Panc1 (cell line): ENCODE results near the gene THADA. TPM values are rescaled to one million over a fixed set of nuclear protein-coding genes. Genes with fewer than 3 reads are reported as not detected.

Experiments used
- ATAC-seq: fragments of 200-7000 bp; cut with Tn5 transposase; 2 replicates; pipeline ENCODE4 v1.9.1; 2020; ENCODE audit warnings: mild to moderate bottlenecking, moderate library complexity
- BruUV-seq: library from RNA; stranded (reverse); fragments of 400-500 nt; replicated peaks from 2 replicates; lab custom pipeline; 2021; lab: Mats Ljungman, UMichigan
- CTCF ChIA-PET: fragments of 300-600 bp; sonication (Branson Sonifier 250); formaldehyde crosslinking; loops from one replicate; lab custom pipeline; 2022; ENCODE audit warnings: antibody characterized with exemption; lab: Charles Lee
- POLR2A ChIA-PET: fragments of 300-600 bp; sonication (Branson Sonifier 250); formaldehyde crosslinking; loops from one replicate; lab custom pipeline; 2022; ENCODE audit warnings: antibody characterized with exemption; lab: Charles Lee
- DNase-seq: peaks from one replicate; pipeline ENCODE4 v3.0.0-alpha.2; 2010; ENCODE audit warnings: low read depth, low spot score
- H3K27ac ChIP-seq: 2 replicates; pipeline ENCODE4 v1.5.1; 2011; ENCODE audit warnings: mild to moderate bottlenecking, low read length, inconsistent platforms
- H3K27me3 ChIP-seq: fragments of 200-500 bp; sonication (Bioruptor generic); 2 replicates; pipeline ENCODE4 v1.6.0; 2014; ENCODE audit warnings: low read length, inconsistent platforms; ENCODE audit not compliant: control insufficient read depth, insufficient read depth
- H3K36me3 ChIP-seq: fragments of 200-500 bp; sonication (Bioruptor generic); 2 replicates; pipeline ENCODE4 v1.5.1; 2014; ENCODE audit warnings: inconsistent platforms, mild to moderate bottlenecking, low read length, moderate library complexity; ENCODE audit not compliant: control insufficient read depth, insufficient read depth
- H3K4me1 ChIP-seq: 2 replicates; pipeline ENCODE4 v1.5.1; 2011; ENCODE audit warnings: inconsistent platforms, mild to moderate bottlenecking, low read length, moderate library complexity; ENCODE audit not compliant: control insufficient read depth, insufficient read depth
- H3K4me3 ChIP-seq, 2 experiments: 2 replicates each; pipeline ENCODE4 v1.5.1; 2011 to 2012; ENCODE audit warnings: low read depth in 2 of 2, low read length in 2 of 2, mild to moderate bottlenecking in 2 of 2, inconsistent platforms in 1 of 2, moderate library complexity in 1 of 2
- H3K9me3 ChIP-seq: fragments of 200-500 bp; sonication (Bioruptor generic); 2 replicates; pipeline ENCODE4 v1.5.1; 2014; ENCODE audit warnings: low read depth, mild to moderate bottlenecking, inconsistent platforms, low read length, moderate library complexity; ENCODE audit not compliant: control insufficient read depth, insufficient read depth
- CTCF ChIP-seq: fragments of 450-650 bp; IDR thresholded peaks from 2 replicates; pipeline ENCODE4 v1.5.1; 2017; ENCODE audit warnings: mild to moderate bottlenecking
- POLR2AphosphoS5 ChIP-seq: IDR thresholded peaks from 2 replicates; pipeline ENCODE4 v1.6.1; 2012; ENCODE audit warnings: mild to moderate bottlenecking, low read depth, low read length, moderate library complexity
- REST ChIP-seq, 2 experiments: IDR thresholded peaks; 2 replicates each; pipeline ENCODE4 v1.6.1; 2011 to 2012; ENCODE audit warnings: low read depth in 2 of 2, control low read depth in 1 of 2, low read length in 1 of 2, mild to moderate bottlenecking in 1 of 2, moderate library complexity in 1 of 2; ENCODE audit not compliant: insufficient read depth in 1 of 2
- SIN3A ChIP-seq: IDR thresholded peaks from 2 replicates; pipeline ENCODE4 v1.6.1; 2012; ENCODE audit warnings: low read depth, mild to moderate bottlenecking, low read length, moderate library complexity, borderline replicate concordance; ENCODE audit not compliant: insufficient read depth
- TCF7L2 ChIP-seq: IDR thresholded peaks from 2 replicates; pipeline ENCODE4 v1.6.1; 2011; ENCODE audit warnings: mild to moderate bottlenecking, low read depth, low read length, inconsistent platforms
- in situ Hi-C: cut with HindIII; loops from 2 replicates; pipeline ENCODE4 v1.10.0; 2016; ENCODE audit warnings: low sequenced_read_pairs, low pct_unique_long_range_greater_than_20kb
- intact Hi-C: fragments of 100-400 bp; cut with micrococcal nuclease; formaldehyde crosslinking; loops from one replicate; pipeline ENCODE4 v1.10.0; 2022; ENCODE audit not compliant: unreplicated experiment
- total RNA-seq: library from RNA; stranded (reverse); gene quantifications from one replicate; pipeline ENCODE4 v1.2.1, GENCODE V29; 2021; ENCODE audit not compliant: unreplicated experiment

THADA gene
- total RNA-seq, 1 experiment from 2014 or later, result 37.2 TPM

- TF ChIP-seq SIN3A, result no peak
- TF ChIP-seq REST (IDR thresholded peaks at IDR 0.05; ENCODE audit: insufficient read depth in 1 of 2, low read depth in 2 of 2, low read length in 1 of 2), result no peak
- TF ChIP-seq TCF7L2, result no peak
- TF ChIP-seq CTCF, result no peak
- TF ChIP-seq POLR2AphosphoS5, result no peak
- CTCF ChIA-PET, result no interaction called here
- H3K4me1 ChIP-seq, result no peaks in the 10 kb centered on the region
- no TSS peak for BruUV-seq
- H3K36me3 ChIP-seq, result no peaks in the 10 kb centered on the region
- no peaks in the 10 kb centered on the region for H3K27me3 ChIP-seq
- intact Hi-C loops (no loop called here), in situ Hi-C loops (no loop called here)
- DNase-seq, result no peak
- H3K9me3 ChIP-seq, result no peaks in the 10 kb centered on the region
- 0 out of 2 replicates have a peak overlapping the region, but pooled peaks have one; percentile 23 for H3K27ac ChIP-seq
- no peak for ATAC-seq
- H3K4me3 ChIP-seq, result no peak overlapping the region
- POLR2A ChIA-PET, result no interaction called here
These were observed 176.0 kb downstream of the THADA start for GRCh38 chr2:43419876-43420275.

GRCh38 chr2:43419243-43419642, 176.6 kb downstream of the THADA start:
- in situ Hi-C loops, result no loop called here
- no peaks in the 10 kb centered on the region for H3K27me3 ChIP-seq
- ChIA-PET CTCF (no interaction called here), POLR2A (no interaction called here)
- intact Hi-C loops, result no loop called here
- DNase-seq (no peak), ATAC-seq (no peak)
- H3K36me3 ChIP-seq, result no peaks in the 10 kb centered on the region
- no peak overlapping the region for H3K4me3 ChIP-seq
- no peaks in the 10 kb centered on the region for H3K9me3 ChIP-seq
- H3K27ac ChIP-seq, result no peak overlapping the region
- no peak for TF ChIP-seq CTCF
- no peak for TF ChIP-seq POLR2AphosphoS5
- no peak for TF ChIP-seq TCF7L2
- TF ChIP-seq REST (IDR thresholded peaks at IDR 0.05; ENCODE audit: insufficient read depth in 1 of 2, low read depth in 2 of 2, low read length in 1 of 2), result no peak
- H3K4me1 ChIP-seq, result no peaks in the 10 kb centered on the region
- no TSS peak for BruUV-seq
